ENCODE data around the gene ASTN1.
A peak's percentile ranks its signal among the peaks of the same experiment; 100 is the strongest.

Gene ASTN1

DNA sequence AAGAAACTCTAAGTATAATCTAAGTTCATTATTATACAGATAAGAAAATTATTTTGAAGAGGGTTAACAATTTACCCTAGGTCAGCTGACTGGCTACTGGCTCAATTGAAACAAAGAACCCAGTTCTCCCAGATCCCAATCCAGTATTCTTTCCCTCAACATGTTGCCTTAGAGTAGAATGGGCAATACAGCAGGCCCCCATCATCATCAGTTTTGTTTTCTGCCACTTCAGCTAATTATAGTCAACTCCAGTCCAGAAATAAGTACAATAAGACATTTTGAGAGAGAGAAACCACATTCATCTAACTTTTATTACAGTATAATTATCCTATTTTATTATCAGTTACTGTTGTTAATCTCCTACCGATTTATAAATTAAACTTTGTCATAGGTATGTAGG lies 241.2 kb downstream of the ASTN1 start:
- no peak overlapping the region for H3K4me3 ChIP-seq
- no peaks in the 10 kb centered on the region for H3K9me3 ChIP-seq (ENCODE audit: low read depth, low read length)
- no peaks in the 10 kb centered on the region for H3K36me3 ChIP-seq (ENCODE audit: insufficient read depth, low read length)
- no peak overlapping the region for H3K27ac ChIP-seq
- no peak for DNase-seq (ENCODE audit: low read depth, low spot score)
- no peak overlapping the region for H3K9ac ChIP-seq (ENCODE audit: insufficient read length)
- TF ChIP-seq POLR2AphosphoS5 (IDR thresholded peaks at IDR 0.05; ENCODE audit: borderline replicate concordance, low read depth, low read length) (no peak), EZH2 (IDR thresholded peaks at IDR 0.05) (no peak), FOXP2 (optimal IDR thresholded peaks at IDR 0.05; ENCODE audit: control extremely low read depth, extremely low read length, insufficient read depth) (no peak)

DNA sequence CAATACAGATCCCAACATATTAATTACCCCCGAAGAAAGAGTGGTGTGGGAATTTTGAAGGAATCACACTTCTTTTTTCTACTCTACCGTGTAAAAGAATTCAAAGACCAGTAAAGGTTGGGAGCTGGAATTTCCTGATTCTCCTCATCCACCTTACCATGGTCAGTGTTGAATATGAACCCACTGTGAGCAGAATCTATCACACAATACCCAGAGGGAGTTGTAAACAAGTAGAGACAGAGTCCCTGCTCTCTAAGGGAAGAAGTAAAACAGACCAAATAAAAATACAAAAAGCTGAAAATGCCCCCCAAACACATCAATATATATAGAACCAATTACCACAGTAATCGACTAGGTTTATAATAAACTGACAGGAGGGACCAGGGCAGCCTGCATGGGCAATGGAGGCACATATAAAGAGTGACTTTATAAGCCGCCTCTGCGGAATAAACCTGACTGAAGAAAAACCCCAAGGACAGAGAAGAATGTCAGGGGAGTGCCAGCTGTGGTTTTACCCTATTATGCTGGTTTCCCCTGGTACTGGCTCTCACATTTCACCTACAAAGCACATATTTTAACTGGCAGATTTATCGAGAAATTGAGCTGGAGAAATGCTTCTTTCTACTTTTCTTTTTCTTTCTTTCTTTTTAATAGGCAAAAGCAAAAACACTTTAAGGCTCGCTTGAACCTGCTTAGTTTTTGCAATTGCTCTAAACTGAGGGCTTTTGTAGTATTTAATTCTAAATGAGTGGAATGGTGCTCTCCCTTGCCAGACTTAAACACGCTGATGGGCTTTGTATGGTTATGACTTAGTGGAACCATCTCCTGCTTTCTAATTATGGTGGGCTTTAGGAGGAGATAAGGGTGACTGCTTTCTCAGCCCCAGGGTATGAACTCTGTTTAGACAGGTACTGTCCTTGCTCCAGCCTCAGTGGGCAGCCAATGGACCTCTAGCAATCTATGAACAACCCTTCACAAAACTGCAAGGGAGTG lies 244.8 kb downstream of the ASTN1 start:
- DNase-seq (ENCODE audit: low read depth, low spot score), result no peak
- TF ChIP-seq POLR2AphosphoS5 (IDR thresholded peaks at IDR 0.05; ENCODE audit: borderline replicate concordance, low read depth, low read length) (no peak), EZH2 (IDR thresholded peaks at IDR 0.05) (no peak), FOXP2 (optimal IDR thresholded peaks at IDR 0.05; ENCODE audit: control extremely low read depth, extremely low read length, insufficient read depth) (no peak)
- H3K36me3 ChIP-seq (ENCODE audit: insufficient read depth, low read length), result no peaks in the 10 kb centered on the region
- H3K4me3 ChIP-seq, result no peak overlapping the region
- no peak overlapping the region for H3K9ac ChIP-seq (ENCODE audit: insufficient read length)
- no peak overlapping the region for H3K27ac ChIP-seq
- no peaks in the 10 kb centered on the region for H3K9me3 ChIP-seq (ENCODE audit: low read depth, low read length)

DNA sequence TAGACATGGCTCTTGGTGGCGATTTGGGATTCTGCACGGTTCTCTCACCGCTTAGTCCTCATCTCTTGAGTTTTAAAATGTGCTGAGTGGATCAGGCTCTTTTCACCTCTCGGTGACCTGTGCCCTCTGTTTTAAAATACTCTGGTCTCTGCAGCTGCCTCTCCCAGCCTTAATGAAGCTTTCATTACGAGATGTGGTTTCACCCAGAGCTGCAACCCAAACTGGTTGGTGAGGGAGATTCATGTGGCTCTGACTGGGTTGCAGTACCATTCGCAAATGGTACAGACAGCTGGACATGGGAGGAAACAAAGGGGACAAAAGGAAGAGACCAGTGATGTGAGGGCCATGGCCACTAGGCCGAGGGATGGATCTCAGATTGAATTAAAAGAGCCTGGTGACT lies 258.9 kb downstream of the ASTN1 start:
- Histone ChIP-seq H3K9ac (ENCODE audit: insufficient read length) (no peak overlapping the region), H3K4me3 (no peak overlapping the region), H3K36me3 (ENCODE audit: insufficient read depth, low read length) (no peaks in the 10 kb centered on the region), H3K27ac (no peak overlapping the region), H3K9me3 (ENCODE audit: low read depth, low read length) (no peaks in the 10 kb centered on the region)
- DNase-seq (ENCODE audit: low read depth, low spot score), result no peak
- TF ChIP-seq EZH2 (IDR thresholded peaks at IDR 0.05) (no peak), FOXP2 (optimal IDR thresholded peaks at IDR 0.05; ENCODE audit: control extremely low read depth, extremely low read length, insufficient read depth) (no peak), POLR2AphosphoS5 (IDR thresholded peaks at IDR 0.05; ENCODE audit: borderline replicate concordance, low read depth, low read length) (no peak)

DNA sequence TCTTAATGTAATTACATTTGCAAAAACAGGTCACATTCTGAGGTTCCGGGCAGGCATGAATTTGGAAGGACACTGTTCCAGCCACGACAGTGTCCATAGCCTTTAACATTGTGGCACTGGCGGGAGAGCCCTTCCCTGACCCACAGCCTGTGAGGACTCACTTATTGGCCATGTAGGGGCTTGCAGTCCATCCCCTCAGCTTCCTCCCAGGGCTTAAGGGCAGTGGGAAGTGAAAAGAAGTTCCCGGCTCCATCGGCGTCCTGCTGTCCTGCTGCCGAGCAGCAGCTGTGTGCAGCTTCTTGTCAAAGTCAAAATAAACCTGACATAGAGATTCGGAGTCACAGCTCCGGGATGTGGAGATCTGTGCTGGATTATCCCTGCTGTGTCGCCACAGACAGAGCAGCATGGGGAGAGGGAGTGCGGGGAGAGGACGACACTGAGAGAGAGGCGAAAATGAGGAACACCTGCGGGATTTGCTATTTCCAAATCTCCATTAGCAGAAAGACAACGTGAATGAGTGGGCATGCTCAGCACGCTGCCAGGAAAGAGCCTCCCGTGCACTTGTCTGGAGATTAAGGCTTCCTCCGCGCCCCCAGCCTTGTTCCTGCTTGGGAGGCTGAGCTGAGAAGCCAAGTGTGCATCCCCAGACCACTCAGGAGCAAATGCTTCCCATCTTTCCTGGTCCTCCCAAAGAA lies 260.3 kb downstream of the ASTN1 start:
- DNase-seq (ENCODE audit: low read depth, low spot score), result no peak
- H3K9me3 ChIP-seq (ENCODE audit: low read depth, low read length), result no peaks in the 10 kb centered on the region
- no peak overlapping the region for H3K9ac ChIP-seq (ENCODE audit: insufficient read length)
- H3K36me3 ChIP-seq (ENCODE audit: insufficient read depth, low read length), result no peaks in the 10 kb centered on the region
- H3K4me3 ChIP-seq, result no peak overlapping the region
- H3K27ac ChIP-seq, result no peak overlapping the region
- TF ChIP-seq FOXP2 (optimal IDR thresholded peaks at IDR 0.05; ENCODE audit: control extremely low read depth, extremely low read length, insufficient read depth) (no peak), POLR2AphosphoS5 (IDR thresholded peaks at IDR 0.05; ENCODE audit: borderline replicate concordance, low read depth, low read length) (no peak), EZH2 (IDR thresholded peaks at IDR 0.05) (no peak)

DNA sequence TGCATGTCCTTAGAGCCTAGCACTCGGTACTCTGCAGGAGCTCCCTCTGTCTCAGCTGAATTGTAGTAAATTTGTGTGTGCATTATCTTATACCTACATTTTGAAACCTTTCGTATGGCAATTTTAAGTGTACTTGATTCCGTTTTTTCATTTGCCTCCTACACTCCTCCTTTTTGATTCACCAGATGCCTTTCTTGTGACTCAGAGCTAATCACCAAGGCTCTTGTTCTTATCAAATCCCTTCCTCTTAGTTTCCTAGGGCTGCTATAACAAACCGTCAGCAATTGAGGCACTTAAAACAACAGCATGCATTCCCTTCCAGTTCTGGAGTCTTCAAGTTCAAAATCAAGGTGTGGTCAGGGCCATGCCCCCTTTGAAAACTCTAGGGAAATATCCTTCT lies 261.0 kb downstream of the ASTN1 start:
- Histone ChIP-seq H3K36me3 (ENCODE audit: insufficient read depth, low read length) (no peaks in the 10 kb centered on the region), H3K27ac (no peak overlapping the region), H3K9ac (ENCODE audit: insufficient read length) (no peak overlapping the region), H3K9me3 (ENCODE audit: low read depth, low read length) (no peaks in the 10 kb centered on the region), H3K4me3 (no peak overlapping the region)
- DNase-seq (ENCODE audit: low read depth, low spot score), result no peak
- TF ChIP-seq EZH2 (IDR thresholded peaks at IDR 0.05), result no peak
- TF ChIP-seq FOXP2 (optimal IDR thresholded peaks at IDR 0.05; ENCODE audit: control extremely low read depth, extremely low read length, insufficient read depth), result no peak
- TF ChIP-seq POLR2AphosphoS5 (IDR thresholded peaks at IDR 0.05; ENCODE audit: borderline replicate concordance, low read depth, low read length), result no peak

DNA sequence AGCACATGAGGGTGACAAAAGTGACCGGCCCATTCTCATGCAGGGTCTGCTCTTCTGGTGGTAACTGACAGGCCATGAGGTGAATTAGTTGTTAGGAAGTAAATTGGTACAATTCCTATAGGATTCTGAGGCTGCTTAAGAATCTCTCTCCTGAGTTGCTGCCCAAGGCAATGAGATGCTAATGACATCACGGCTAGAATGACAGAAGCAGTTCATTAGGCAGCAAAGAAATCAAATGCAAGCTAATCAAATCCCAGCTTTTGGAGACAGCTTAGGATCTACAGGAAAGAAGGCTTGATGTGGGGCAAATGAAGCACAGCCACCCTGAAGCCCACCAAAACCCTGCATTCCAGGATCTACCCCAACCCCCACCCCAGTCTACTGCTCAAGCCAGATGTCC lies 265.2 kb downstream of the ASTN1 start:
- TF ChIP-seq FOXP2 (optimal IDR thresholded peaks at IDR 0.05; ENCODE audit: control extremely low read depth, extremely low read length, insufficient read depth) (no peak), POLR2AphosphoS5 (IDR thresholded peaks at IDR 0.05; ENCODE audit: borderline replicate concordance, low read depth, low read length) (no peak), EZH2 (IDR thresholded peaks at IDR 0.05) (no peak)
- H3K27ac ChIP-seq, result no peak overlapping the region
- H3K9me3 ChIP-seq (ENCODE audit: low read depth, low read length), result no peaks in the 10 kb centered on the region
- H3K9ac ChIP-seq (ENCODE audit: insufficient read length), result no peak overlapping the region
- H3K36me3 ChIP-seq (ENCODE audit: insufficient read depth, low read length), result no peaks in the 10 kb centered on the region
- no peak for DNase-seq (ENCODE audit: low read depth, low spot score)
- no peak overlapping the region for H3K4me3 ChIP-seq

DNA sequence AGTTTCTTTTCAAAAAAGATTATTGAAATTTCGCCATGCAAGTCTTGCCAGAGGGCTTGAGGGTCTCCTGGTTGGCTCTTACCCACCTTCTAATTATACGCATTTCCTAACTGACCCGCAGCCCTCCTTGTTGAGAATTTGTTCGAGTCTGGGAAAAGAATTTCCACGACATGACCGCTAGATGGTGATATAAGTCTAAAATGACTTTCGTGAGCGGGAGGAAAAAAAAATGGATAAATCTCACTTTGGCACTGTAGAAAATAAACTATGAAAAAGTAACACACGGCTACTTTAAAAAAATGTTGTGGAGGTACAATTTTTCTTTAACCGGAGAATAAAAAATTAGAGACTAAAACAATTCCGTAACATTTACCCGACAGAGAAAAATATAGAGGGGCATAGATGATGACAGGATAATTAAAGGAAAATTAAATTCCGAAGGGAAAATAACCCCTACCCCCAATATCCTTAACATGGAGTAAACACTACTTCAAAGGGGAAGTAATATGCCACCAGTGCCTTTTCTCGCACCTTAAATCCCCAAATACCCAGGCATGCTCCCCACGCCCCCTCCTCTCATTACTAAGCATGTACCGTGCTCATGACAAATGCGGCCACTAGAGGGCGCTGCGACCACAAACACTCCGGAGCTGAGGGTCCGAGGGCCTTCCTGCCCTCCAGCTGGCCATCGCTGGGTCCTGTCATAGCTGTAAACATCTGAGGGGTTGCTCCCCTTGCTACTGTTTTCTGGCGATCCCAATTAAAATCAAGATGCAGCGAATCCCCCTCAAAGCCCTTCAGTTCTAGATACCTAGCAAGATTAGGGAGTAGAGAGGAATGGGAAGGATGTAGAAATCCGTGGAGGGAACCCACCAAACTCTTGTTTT lies 266.9 kb downstream of the ASTN1 start:
- no peak overlapping the region for H3K27ac ChIP-seq
- DNase-seq (ENCODE audit: low read depth, low spot score), result peak; percentile 20
- TF ChIP-seq POLR2AphosphoS5 (IDR thresholded peaks at IDR 0.05; ENCODE audit: borderline replicate concordance, low read depth, low read length) (no peak), EZH2 (IDR thresholded peaks at IDR 0.05) (no peak), FOXP2 (optimal IDR thresholded peaks at IDR 0.05; ENCODE audit: control extremely low read depth, extremely low read length, insufficient read depth) (no peak)
- no peaks in the 10 kb centered on the region for H3K36me3 ChIP-seq (ENCODE audit: insufficient read depth, low read length)
- H3K9ac ChIP-seq (ENCODE audit: insufficient read length), result no peak overlapping the region
- peak overlapping the region; percentile 70 for H3K4me3 ChIP-seq
- no peaks in the 10 kb centered on the region for H3K9me3 ChIP-seq (ENCODE audit: low read depth, low read length)
